Karpas-422 (cell line): ENCODE data around the gene ICAM3. TPM values are rescaled to one million over a fixed set of nuclear protein-coding genes. Genes with fewer than 3 reads are reported as not detected.

Experiments
- DNase-seq: peaks from one replicate; pipeline ENCODE4 v3.0.0-alpha.2; 2015
- H2AFZ ChIP-seq: fragments of 200-600 bp; sonication (generic); 2 replicates; pipeline ENCODE4 v1.6.1; 2014; ENCODE audit warnings: antibody characterized with exemption, low read length, mixed read lengths
- H3K27ac ChIP-seq: fragments of 200-600 bp; sonication (generic); 2 replicates; pipeline ENCODE4 v1.5.1; 2014; ENCODE audit warnings: mild to moderate bottlenecking, low read length, moderate library complexity
- H3K27me3 ChIP-seq: fragments of 200-600 bp; sonication (generic); 2 replicates; pipeline ENCODE4 v1.6.1; 2014; ENCODE audit warnings: low read length, mixed read lengths
- H3K36me3 ChIP-seq: fragments of 200-600 bp; sonication (generic); 2 replicates; pipeline ENCODE4 v1.6.1; 2014; ENCODE audit warnings: low read length, mixed read lengths; ENCODE audit not compliant: insufficient read depth
- H3K4me1 ChIP-seq: fragments of 200-600 bp; sonication (generic); 2 replicates; pipeline ENCODE4 v1.6.1; 2014; ENCODE audit warnings: mild to moderate bottlenecking, low read length, mixed read lengths
- H3K4me2 ChIP-seq: fragments of 200-600 bp; sonication (generic); 2 replicates; pipeline ENCODE4 v1.6.1; 2014; ENCODE audit warnings: low read length, low read depth, mild to moderate bottlenecking; ENCODE audit not compliant: poor library complexity, severe bottlenecking
- H3K4me3 ChIP-seq: fragments of 200-600 bp; sonication (generic); 2 replicates; pipeline ENCODE4 v1.5.1; 2014; ENCODE audit warnings: mild to moderate bottlenecking, antibody characterized with exemption, low read length, mixed read lengths
- H3K79me2 ChIP-seq: fragments of 200-600 bp; sonication (generic); 2 replicates; pipeline ENCODE4 v1.6.1; 2014; ENCODE audit warnings: mild to moderate bottlenecking, low read length, mixed read lengths
- H3K9ac ChIP-seq: fragments of 200-600 bp; sonication (generic); 2 replicates; pipeline ENCODE4 v1.6.0; 2014; ENCODE audit warnings: low read length
- H3K9me2 ChIP-seq: fragments of 200-600 bp; sonication (generic), shearing (Covaris generic); replicated peaks from 2 replicates; pipeline ENCODE4 v1.6.0; 2014; ENCODE audit warnings: mild to moderate bottlenecking, low read length, moderate library complexity; ENCODE audit not compliant: insufficient read depth
- H3K9me3 ChIP-seq: fragments of 300-700, 200-600 bp; sonication (generic); 2 replicates; pipeline ENCODE4 v1.6.1; 2014; ENCODE audit warnings: low read length, mixed read lengths
- H4K20me1 ChIP-seq: fragments of 200-600 bp; sonication (generic); 2 replicates; pipeline ENCODE4 v1.6.1; 2014; ENCODE audit warnings: mild to moderate bottlenecking, antibody characterized with exemption, low read length, low read depth; ENCODE audit not compliant: insufficient read depth
- total RNA-seq: library from RNA; depleted of rRNA; stranded (reverse); fragments of >200 nt; shearing (Covaris generic); gene quantifications from 2 replicates; pipeline ENCODE4 v1.2.3, GENCODE V29; 2014; ENCODE audit warnings: low replicate concordance

The ICAM3 gene
- total RNA-seq, 1 experiment from 2014 or later = 92.1 TPM

DNA sequence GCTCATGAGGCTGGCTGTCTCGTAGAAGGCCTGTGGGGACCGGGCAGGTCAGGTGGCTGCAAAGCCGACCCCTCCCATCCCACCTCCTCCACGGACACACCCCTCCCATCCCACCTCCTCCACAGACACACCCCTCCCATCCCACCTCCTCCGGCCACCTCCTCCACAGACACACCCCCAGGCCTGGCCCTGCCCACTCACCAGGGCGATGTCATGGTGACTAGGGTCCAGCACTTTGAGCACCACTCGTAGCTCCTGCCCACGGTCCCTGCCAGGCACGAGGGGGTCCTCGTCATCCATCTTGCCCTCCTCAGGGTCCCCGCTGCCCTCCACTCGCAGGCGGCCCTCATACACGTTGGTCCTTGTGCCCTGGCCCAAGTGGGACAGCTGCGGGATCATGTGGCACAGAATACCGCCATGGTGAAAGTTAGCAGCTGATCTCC is 22.2 kb upstream of the ICAM3 start:
- no peak for DNase-seq
- no peak overlapping the region for H2AFZ ChIP-seq

DNA sequence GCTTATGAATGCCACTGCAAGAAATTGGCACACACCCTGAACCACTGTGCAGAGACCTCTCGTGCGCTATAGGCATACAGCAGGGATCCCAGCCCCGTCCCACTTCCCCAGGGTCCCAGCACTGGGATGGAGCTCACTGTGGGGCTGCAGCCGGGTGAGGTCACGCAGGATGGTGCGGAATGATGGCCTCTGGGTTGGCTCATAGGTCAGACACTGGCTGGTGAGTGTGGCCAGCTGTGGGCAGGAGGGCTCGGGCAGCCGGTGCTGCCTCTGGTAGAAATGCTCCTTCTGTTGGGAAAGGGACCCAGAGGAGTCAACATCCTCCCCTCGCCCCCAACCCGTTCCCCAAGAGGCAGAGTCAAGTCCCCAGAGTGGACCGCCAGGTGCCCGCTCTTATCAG is 17.0 kb upstream of the ICAM3 start:
- no peaks in the 10 kb centered on the region for H4K20me1 ChIP-seq
- no peak overlapping the region for H3K4me3 ChIP-seq
- H3K4me2 ChIP-seq = no peak overlapping the region
- no peak overlapping the region for H2AFZ ChIP-seq
- H3K9ac ChIP-seq = no peak overlapping the region
- H3K79me2 ChIP-seq = no peaks in the 10 kb centered on the region
- H3K36me3 ChIP-seq = peaks cover 21% of the 10 kb centered on the region
- no peaks in the 10 kb centered on the region for H3K9me3 ChIP-seq
- no peaks in the 10 kb centered on the region for H3K4me1 ChIP-seq
- no peak for DNase-seq
- no peaks in the 10 kb centered on the region for H3K9me2 ChIP-seq
- no peak overlapping the region for H3K27ac ChIP-seq
- no peaks in the 10 kb centered on the region for H3K27me3 ChIP-seq

More for the DNA sequence above, 22.2 kb upstream of the ICAM3 start:
- Histone ChIP-seq H3K4me1 (no peaks in the 10 kb centered on the region), H3K27ac (no peak overlapping the region), H3K9ac (no peak overlapping the region), H3K4me2 (no peak overlapping the region), H3K27me3 (no peaks in the 10 kb centered on the region), H3K9me2 (no peaks in the 10 kb centered on the region), H4K20me1 (no peaks in the 10 kb centered on the region), H3K36me3 (0 out of 2 replicates have a peak, but pooled peaks cover 4% of the 10 kb centered on the region), H3K79me2 (no peaks in the 10 kb centered on the region), H3K9me3 (no peaks in the 10 kb centered on the region), H3K4me3 (no peak overlapping the region)

DNA sequence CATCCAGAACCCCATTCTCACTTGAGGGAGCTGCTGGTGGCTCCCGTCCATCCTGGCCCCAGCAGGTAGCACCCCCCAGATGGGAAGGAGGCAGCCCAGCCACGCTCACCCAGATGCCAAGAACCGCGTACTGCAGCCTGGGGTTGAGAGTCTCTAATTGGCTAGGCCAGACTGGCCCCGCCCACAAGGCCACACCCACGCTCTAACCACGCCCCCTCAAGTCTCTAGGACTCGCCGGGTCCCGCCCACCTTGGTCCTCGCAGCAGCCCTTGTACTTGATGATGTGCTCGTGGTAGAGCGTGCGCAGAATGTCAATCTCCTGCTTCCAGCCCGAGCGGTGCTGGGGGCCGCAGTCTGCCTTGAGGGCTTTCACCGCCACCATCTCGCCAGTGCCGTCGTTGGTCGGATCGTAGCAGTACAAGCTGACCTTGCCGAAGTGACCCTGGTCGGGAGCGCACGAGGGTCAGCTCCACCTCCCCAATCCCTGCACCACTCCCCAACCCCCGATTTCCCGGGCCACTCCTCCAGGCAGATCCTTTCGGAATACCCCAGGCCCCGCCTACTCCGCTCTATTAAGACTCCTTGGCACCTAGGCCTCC is 14.5 kb upstream of the ICAM3 start:
- H3K9me3 ChIP-seq = no peaks in the 10 kb centered on the region
- no peaks in the 10 kb centered on the region for H3K9me2 ChIP-seq
- no peak overlapping the region for H3K4me2 ChIP-seq
- peaks cover 21% of the 10 kb centered on the region for H3K36me3 ChIP-seq
- H3K4me3 ChIP-seq = no peak overlapping the region
- H3K9ac ChIP-seq = no peak overlapping the region
- no peak overlapping the region for H2AFZ ChIP-seq
- H4K20me1 ChIP-seq = no peaks in the 10 kb centered on the region
- H3K79me2 ChIP-seq = no peaks in the 10 kb centered on the region
- DNase-seq = peak; percentile 83
- no peaks in the 10 kb centered on the region for H3K4me1 ChIP-seq
- no peak overlapping the region for H3K27ac ChIP-seq
- no peaks in the 10 kb centered on the region for H3K27me3 ChIP-seq

DNA sequence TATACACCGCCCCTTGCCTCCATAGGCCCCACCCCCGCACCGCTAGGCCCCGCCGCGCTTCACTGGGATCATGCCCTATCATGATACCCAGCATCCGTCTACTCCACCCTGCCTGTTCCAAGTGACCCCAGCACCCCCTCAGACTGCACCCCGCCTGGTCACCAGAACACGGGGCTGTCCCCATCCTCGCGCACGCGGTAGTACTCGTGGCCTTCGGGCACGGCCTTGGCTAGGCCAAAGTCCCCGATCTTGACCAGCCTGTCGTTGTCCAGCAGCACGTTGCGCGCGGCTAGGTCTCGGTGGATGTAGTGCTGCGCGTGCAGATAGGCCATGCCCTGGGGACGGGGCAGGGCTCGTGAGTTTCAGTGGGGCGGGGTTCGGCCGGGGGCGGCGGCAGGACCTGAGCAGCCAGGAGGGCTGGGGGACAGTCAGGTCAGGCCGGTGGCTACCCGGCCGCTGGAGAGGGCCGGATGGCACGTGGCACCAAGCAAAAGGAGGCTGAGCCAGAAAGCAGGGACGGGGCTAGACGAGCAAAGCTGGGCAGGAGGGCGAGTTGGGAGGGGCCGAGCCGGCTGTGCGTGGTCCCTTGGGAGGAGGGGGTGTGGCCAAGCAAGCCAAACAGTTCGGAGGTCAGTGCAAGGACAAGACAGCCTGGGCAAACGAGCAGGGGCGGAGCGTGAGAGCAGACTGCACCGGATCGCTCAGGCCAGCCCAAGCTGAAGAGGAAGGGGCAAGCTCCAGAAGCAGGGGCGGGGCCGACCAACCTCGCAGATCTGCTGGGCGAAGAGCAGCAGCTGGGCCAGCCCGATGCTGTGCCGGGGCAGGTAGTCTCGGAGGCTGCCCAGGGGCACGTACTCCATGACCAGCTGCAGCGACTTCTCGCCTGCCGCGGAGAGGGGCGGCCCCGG is 13.6 kb upstream of the ICAM3 start:
- Histone ChIP-seq H3K9me2 (no peaks in the 10 kb centered on the region), H3K79me2 (no peaks in the 10 kb centered on the region), H3K27ac (no peak overlapping the region), H2AFZ (no peak overlapping the region), H3K4me3 (no peak overlapping the region), H3K4me2 (no peak overlapping the region), H3K9ac (no peak overlapping the region), H3K27me3 (no peaks in the 10 kb centered on the region), H3K9me3 (no peaks in the 10 kb centered on the region), H4K20me1 (no peaks in the 10 kb centered on the region), H3K4me1 (no peaks in the 10 kb centered on the region), H3K36me3 (peaks cover 21% of the 10 kb centered on the region)
- no peak for DNase-seq

DNA sequence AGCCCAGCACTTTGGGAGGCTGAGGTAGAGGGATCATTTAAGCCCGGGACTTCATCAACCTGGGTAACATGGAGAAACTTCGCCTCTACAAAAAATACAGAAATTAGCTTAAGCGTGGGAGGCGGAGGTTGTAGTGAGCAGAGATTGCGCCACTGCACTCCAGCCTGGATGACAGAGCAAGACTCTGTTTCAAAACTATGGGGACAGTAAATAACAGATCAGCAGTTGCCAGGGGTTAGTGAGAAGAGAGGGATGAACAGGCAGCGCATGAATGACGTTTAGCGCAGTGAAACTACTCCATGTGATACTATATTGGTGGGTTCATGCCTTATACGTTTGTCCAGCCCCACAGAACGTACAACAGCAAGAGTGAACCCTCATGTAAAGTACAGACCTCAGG is 7.1 kb upstream of the ICAM3 start:
- DNase-seq = no peak
- Histone ChIP-seq H3K79me2 (no peaks in the 10 kb centered on the region), H2AFZ (no peak overlapping the region), H3K9me3 (no peaks in the 10 kb centered on the region), H3K36me3 (no peaks in the 10 kb centered on the region), H3K9ac (no peak overlapping the region), H3K4me1 (no peaks in the 10 kb centered on the region), H3K9me2 (no peaks in the 10 kb centered on the region), H4K20me1 (no peaks in the 10 kb centered on the region), H3K27me3 (no peaks in the 10 kb centered on the region), H3K4me3 (no peak overlapping the region), H3K4me2 (no peak overlapping the region), H3K27ac (no peak overlapping the region)

DNA sequence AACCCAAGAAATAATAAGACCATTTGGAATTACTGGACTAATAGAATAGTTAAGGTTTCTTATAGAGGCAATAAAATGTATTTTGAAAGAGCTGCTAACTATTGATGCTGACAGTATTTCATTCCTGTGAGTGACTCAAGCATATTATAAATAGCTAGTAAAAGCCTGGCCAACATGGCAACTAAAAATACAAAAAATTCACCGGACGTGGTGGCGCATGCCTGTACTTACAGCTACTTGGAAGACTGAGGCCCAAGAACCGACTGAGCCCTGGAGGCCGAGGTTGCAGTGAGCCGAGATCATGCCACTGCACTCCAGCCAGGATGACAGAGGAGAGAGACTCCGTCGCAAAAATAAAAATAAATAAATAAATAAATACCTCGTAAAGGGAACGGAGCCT is 5.4 kb upstream of the ICAM3 start:
- Histone ChIP-seq H3K9me2 (no peaks in the 10 kb centered on the region), H3K36me3 (no peaks in the 10 kb centered on the region), H3K27ac (no peak overlapping the region), H2AFZ (no peak overlapping the region), H3K4me2 (no peak overlapping the region), H3K4me3 (no peak overlapping the region), H3K9ac (no peak overlapping the region), H3K4me1 (peaks cover 3% of the 10 kb centered on the region), H3K27me3 (no peaks in the 10 kb centered on the region), H3K9me3 (no peaks in the 10 kb centered on the region), H3K79me2 (no peaks in the 10 kb centered on the region), H4K20me1 (no peaks in the 10 kb centered on the region)
- DNase-seq = no peak

DNA sequence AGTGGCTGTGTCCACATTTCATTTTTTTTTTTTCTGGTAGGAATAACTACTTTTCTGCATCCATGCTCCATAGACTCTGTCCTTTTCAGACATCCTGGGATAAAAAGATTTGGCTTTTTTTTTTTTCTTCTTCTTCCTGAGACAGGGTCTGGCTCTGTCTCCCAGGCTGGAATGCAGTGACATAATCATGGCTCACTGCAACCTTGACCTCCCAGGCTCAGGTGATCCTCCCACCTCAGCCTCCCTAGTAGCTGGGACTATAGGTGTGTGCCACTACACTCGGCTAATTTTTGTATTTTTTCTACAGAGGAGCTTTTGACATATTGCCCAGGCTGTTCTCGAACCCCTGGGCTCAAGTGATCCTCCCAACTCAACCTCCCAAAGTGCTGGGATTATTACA is 4.1 kb upstream of the ICAM3 start:
- H3K9me2 ChIP-seq = no peaks in the 10 kb centered on the region

DNA sequence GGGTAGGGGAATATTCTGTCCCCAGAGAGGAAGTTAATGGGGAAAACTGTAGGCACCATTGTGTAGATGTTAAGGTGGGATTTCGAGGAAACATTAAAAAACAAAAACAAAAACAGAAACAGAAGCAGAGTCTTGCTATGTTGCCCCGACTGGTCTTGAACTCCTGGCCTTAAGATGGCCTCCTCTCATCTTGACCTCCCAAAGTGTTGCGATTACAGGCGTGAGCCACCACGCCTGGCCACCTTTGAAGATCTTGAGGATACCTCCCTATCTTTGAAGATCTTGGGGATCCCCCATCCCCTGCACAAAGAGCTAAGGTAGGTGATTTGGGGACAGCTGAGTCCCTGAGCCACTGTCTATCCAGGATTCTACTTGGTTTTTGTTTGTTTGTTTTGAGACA is 553 bp upstream of the ICAM3 start:
- Histone ChIP-seq H3K9me2 (no peaks in the 10 kb centered on the region), H3K79me2 (peaks cover 11% of the 10 kb centered on the region), H3K4me3 (peak overlapping the region; percentile 89), H3K27ac (peak overlapping the region; percentile 57), H3K9me3 (no peaks in the 10 kb centered on the region), H3K27me3 (no peaks in the 10 kb centered on the region), H3K4me2 (peak overlapping the region; percentile 91), H3K9ac (peak overlapping the region; percentile 86), H3K4me1 (peaks cover 28% of the 10 kb centered on the region), H2AFZ (peak overlapping the region; percentile 95), H4K20me1 (no peaks in the 10 kb centered on the region), H3K36me3 (no peaks in the 10 kb centered on the region)
- DNase-seq = no peak

More for the DNA sequence above, 4.1 kb upstream of the ICAM3 start:
- Histone ChIP-seq H3K27me3 (no peaks in the 10 kb centered on the region), H3K27ac (no peak overlapping the region), H3K36me3 (no peaks in the 10 kb centered on the region), H3K9ac (no peak overlapping the region), H2AFZ (no peak overlapping the region), H3K4me1 (peaks cover 14% of the 10 kb centered on the region), H3K9me3 (no peaks in the 10 kb centered on the region), H3K4me2 (no peak overlapping the region), H3K4me3 (no peak overlapping the region), H4K20me1 (no peaks in the 10 kb centered on the region), H3K79me2 (peaks cover 8% of the 10 kb centered on the region)
- DNase-seq = no peak
